Keratinocyte (primary cell): ENCODE data around the gene GALNT3. TPM values are rescaled to one million over a fixed set of nuclear protein-coding genes. Genes with fewer than 3 reads are reported as not detected.

Experiments
- DNase-seq: peaks from one replicate; pipeline ENCODE4 v3.0.0-alpha.2; 2011; ENCODE audit warnings: low read depth, missing footprints, low spot score
- FAIRE-seq: peaks from 2 replicates; lab custom pipeline; 2011; peaks lifted over from hg19 to GRCh38; lab: Jason Lieb, UNC
- H2AFZ ChIP-seq: 2 replicates; pipeline ENCODE4 v1.6.0; 2012; ENCODE audit warnings: low read length, control low read depth, inconsistent platforms; ENCODE audit not compliant: control insufficient read depth
- H3K27ac ChIP-seq: 2 replicates; pipeline ENCODE4 v1.5.1; 2011; ENCODE audit warnings: low read length; ENCODE audit not compliant: control insufficient read depth, insufficient read depth
- H3K27me3 ChIP-seq: 3 replicates; pipeline ENCODE4 v1.6.0; 2011; ENCODE audit warnings: low read length; ENCODE audit not compliant: control insufficient read depth, insufficient read depth; ENCODE audit errors: extremely low read depth
- H3K36me3 ChIP-seq, 2 experiments: 2 replicates in 1 of 2; 3 replicates in 1 of 2; pipeline ENCODE4 v1.5.1; 2011; ENCODE audit warnings: low read length in 2 of 2, mild to moderate bottlenecking in 1 of 2; ENCODE audit not compliant: control insufficient read depth in 2 of 2, insufficient read depth in 2 of 2; ENCODE audit errors: extremely low read depth in 1 of 2
- H3K4me1 ChIP-seq: 3 replicates; pipeline ENCODE4 v1.5.1; 2011; ENCODE audit warnings: low read length; ENCODE audit not compliant: control insufficient read depth, insufficient read depth; ENCODE audit errors: extremely low read depth
- H3K4me2 ChIP-seq: 3 replicates; pipeline ENCODE4 v1.6.0; 2011; ENCODE audit warnings: low read depth, low read length; ENCODE audit not compliant: control insufficient read depth, insufficient read depth; ENCODE audit errors: extremely low read depth
- H3K4me3 ChIP-seq, 3 experiments: fragments of 200-600 bp in 1 of 3; sonication (generic) in 1 of 3; 2 replicates in 2 of 3; 3 replicates in 1 of 3; pipeline ENCODE4 v1.5.1; 2011 to 2016; ENCODE audit warnings: low read length in 3 of 3, mild to moderate bottlenecking in 3 of 3, control low read depth in 2 of 3, inconsistent platforms in 1 of 3, low read depth in 1 of 3, mixed read lengths in 1 of 3, mixed run types in 1 of 3, moderate library complexity in 1 of 3; ENCODE audit not compliant: control insufficient read depth in 2 of 3, insufficient read depth in 2 of 3; ENCODE audit errors: extremely low read depth in 1 of 3
- H3K79me2 ChIP-seq: 2 replicates; pipeline ENCODE4 v1.6.0; 2012; ENCODE audit warnings: low read length; ENCODE audit not compliant: control insufficient read depth, insufficient read depth
- H3K9ac ChIP-seq: 3 replicates; pipeline ENCODE4 v1.6.0; 2011; ENCODE audit warnings: low read length; ENCODE audit not compliant: control insufficient read depth, insufficient read depth; ENCODE audit errors: extremely low read depth
- H3K9me1 ChIP-seq: 3 replicates; pipeline ENCODE4 v1.6.0; 2011; ENCODE audit warnings: low read length; ENCODE audit not compliant: control insufficient read depth, insufficient read depth; ENCODE audit errors: extremely low read depth
- H3K9me3 ChIP-seq: 2 replicates; pipeline ENCODE4 v1.5.1; 2012; ENCODE audit warnings: low read depth, low read length; ENCODE audit not compliant: control insufficient read depth
- H4K20me1 ChIP-seq: 3 replicates; pipeline ENCODE4 v1.6.0; 2011; ENCODE audit warnings: low read length; ENCODE audit not compliant: control insufficient read depth, insufficient read depth; ENCODE audit errors: extremely low read depth
- EZH2 ChIP-seq: IDR thresholded peaks from one replicate; pipeline ENCODE4 v1.6.1; 2012; ENCODE audit warnings: inconsistent platforms, mild to moderate bottlenecking, low read length, moderate library complexity
- dilution Hi-C: fragments of 300-500 bp; cut with MboI; formaldehyde crosslinking; loops from one replicate; pipeline ENCODE4 v1.7.0; 2020; ENCODE audit warnings: low sequenced_read_pairs; ENCODE audit not compliant: extremely low pct_ligation_motif_present
- polyA plus RNA-seq, 5 experiments: library from polyadenylated mRNA; depleted of rRNA in 3 of 5; stranded (reverse) in 3 of 5; stranded (forward) in 1 of 5; unstranded in 1 of 5; fragments of >200 nt; gene quantifications; 1 replicate in 1 of 5; 2 replicates in 3 of 5; 3 replicates in 1 of 5; pipeline versions ENCODE4 v1.2.1 to v1.2.3, GENCODE V29; 2011 to 2012; ENCODE audit warnings: missing spikeins in 2 of 5, low read depth in 1 of 5, low replicate concordance in 1 of 5
- TF ChIP-seq, protein P1 (sequence below), 3 experiments: IDR thresholded peaks in 1 of 3; conservative IDR thresholded peaks in 1 of 3; optimal IDR thresholded peaks in 1 of 3; 2 replicates in 2 of 3; 3 replicates in 1 of 3; pipeline versions ENCODE3 to v1.5.1; 2011; ENCODE audit warnings: low read length in 3 of 3, mild to moderate bottlenecking in 3 of 3, moderate library complexity in 2 of 3, control low read depth in 1 of 3, inconsistent platforms in 1 of 3; ENCODE audit not compliant: insufficient read depth in 2 of 3; ENCODE audit errors: extremely low read depth in 1 of 3

Gene GALNT3
- polyA plus RNA-seq, 1 donor (not counting 4 experiments of a cell fraction or from before 2014, with no cell fraction given), result 70.3 TPM

DNA sequence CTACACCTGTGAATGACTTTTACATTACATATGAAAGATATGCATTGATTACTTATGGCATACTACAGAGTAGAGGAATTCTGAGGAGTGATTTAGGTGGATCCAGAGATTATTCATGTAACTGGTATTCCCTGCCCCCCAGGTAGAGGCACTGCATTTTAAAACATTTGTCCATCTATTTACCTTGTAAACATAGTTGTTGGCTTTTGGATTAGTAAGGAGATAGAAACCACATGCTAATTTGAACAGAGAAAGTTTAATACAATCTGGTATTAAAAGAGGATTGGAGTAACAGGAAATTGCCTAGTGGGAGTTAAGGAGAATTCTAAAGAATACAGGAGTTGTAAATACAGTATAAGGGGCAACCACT, 15.9 kb downstream of the GALNT3 start:
- dilution Hi-C loops, result no loop called here
- Histone ChIP-seq H2AFZ (no peak overlapping the region), H3K27me3 (no peaks in the 10 kb centered on the region), H3K79me2 (peaks cover 99% of the 10 kb centered on the region), H3K4me1 (peaks cover 6% of the 10 kb centered on the region), H3K4me3 (no peak overlapping the region), H3K9ac (no peak overlapping the region), H3K27ac (no peak overlapping the region), H4K20me1 (peaks cover 6% of the 10 kb centered on the region), H3K36me3 (peaks cover 2 to 20% of the 10 kb centered on the region in 2 experiments), H3K4me2 (no peak overlapping the region), H3K9me3 (peaks cover 2% of the 10 kb centered on the region), H3K9me1 (no peaks in the 10 kb centered on the region)
- no peak for FAIRE-seq
- TF ChIP-seq, protein P1, sequence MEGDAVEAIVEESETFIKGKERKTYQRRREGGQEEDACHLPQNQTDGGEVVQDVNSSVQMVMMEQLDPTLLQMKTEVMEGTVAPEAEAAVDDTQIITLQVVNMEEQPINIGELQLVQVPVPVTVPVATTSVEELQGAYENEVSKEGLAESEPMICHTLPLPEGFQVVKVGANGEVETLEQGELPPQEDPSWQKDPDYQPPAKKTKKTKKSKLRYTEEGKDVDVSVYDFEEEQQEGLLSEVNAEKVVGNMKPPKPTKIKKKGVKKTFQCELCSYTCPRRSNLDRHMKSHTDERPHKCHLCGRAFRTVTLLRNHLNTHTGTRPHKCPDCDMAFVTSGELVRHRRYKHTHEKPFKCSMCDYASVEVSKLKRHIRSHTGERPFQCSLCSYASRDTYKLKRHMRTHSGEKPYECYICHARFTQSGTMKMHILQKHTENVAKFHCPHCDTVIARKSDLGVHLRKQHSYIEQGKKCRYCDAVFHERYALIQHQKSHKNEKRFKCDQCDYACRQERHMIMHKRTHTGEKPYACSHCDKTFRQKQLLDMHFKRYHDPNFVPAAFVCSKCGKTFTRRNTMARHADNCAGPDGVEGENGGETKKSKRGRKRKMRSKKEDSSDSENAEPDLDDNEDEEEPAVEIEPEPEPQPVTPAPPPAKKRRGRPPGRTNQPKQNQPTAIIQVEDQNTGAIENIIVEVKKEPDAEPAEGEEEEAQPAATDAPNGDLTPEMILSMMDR (optimal IDR thresholded peaks at IDR 0.05 in 1 of 3, IDR thresholded peaks at IDR 0.05 in 1 of 3, conservative IDR thresholded peaks at IDR 0.05 in 1 of 3; ENCODE audit: extremely low read depth in 1 of 3, insufficient read depth in 2 of 3, low read length in 3 of 3), result no peak
- no peak for TF ChIP-seq EZH2
- no peak for DNase-seq

DNA sequence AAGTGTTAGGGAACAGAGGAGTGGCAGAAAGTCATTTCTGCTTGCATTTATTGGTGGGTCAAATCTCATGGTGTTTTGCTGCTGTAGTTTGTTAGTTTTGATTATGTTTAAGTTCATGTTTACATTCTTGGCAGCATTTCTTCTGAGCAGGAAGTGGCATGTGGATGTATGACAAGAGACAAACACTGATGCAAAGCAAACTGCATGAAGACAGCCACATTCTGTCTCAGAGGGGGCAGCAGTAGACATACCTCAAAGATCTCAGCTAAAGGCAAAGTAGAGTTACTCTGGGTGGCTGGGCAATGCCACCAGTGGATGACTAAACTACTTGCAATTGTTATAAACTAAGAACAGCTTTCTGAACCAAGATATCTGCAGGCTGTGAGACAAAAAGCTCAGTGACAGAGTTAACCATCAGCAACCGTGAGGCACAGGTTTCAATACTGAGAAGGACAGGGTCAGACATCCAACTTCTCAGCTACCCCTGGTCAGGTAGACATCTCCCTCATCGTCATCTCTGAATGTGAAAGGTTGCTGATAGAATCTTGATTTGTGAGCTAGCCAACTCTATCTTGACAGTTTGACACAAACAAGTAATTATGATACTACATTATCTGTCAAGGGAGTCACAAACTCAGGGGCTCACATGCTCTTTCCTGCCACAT, 16.4 kb downstream of the GALNT3 start:
- FAIRE-seq, result peak; percentile 79
- Histone ChIP-seq H3K9me3 (peaks cover 2% of the 10 kb centered on the region), H3K79me2 (peaks cover 99% of the 10 kb centered on the region), H2AFZ (no peak overlapping the region), H3K27me3 (no peaks in the 10 kb centered on the region), H3K4me3 (no peak overlapping the region), H3K4me1 (peaks cover 6% of the 10 kb centered on the region), H3K9ac (no peak overlapping the region), H4K20me1 (peaks cover 6% of the 10 kb centered on the region), H3K9me1 (no peaks in the 10 kb centered on the region), H3K36me3 (peaks cover 4 to 20% of the 10 kb centered on the region in 2 experiments), H3K4me2 (no peak overlapping the region), H3K27ac (no peak overlapping the region)
- TF ChIP-seq EZH2, result no peak
- TF ChIP-seq, protein P1 (optimal IDR thresholded peaks at IDR 0.05 in 1 of 3, IDR thresholded peaks at IDR 0.05 in 1 of 3, conservative IDR thresholded peaks at IDR 0.05 in 1 of 3; ENCODE audit: extremely low read depth in 1 of 3, insufficient read depth in 2 of 3, low read length in 3 of 3), result no peak
- DNase-seq, result no peak
- dilution Hi-C loops, result no loop called here
